Measurements from ENCODE around the gene NWD2.
"Not testable (repeated sequence)": the region's sequence is repeated elsewhere in the genome, so short reads cannot be mapped to it uniquely, and the experiment has no call there.

The NWD2 gene

GRCh38 chr4:37244583-37245390, at the start of gene NWD2:
TSS of gene NWD2 (plus strand) at chr4:37244743. CDS start at chr4:37245068, 325 bp downstream.
- DNase-seq, result peak; percentile 26

GRCh38 chr4:37197899-37198298, 46.6 kb upstream of the NWD2 start:
- no peak for DNase-seq

GRCh38 chr4:37204740-37205139, 39.8 kb upstream of the NWD2 start:
- not testable (repeated sequence) for DNase-seq

- DNase-seq, result no peak
Measured at GRCh38 chr4:37216209-37216608, 28.3 kb upstream of the NWD2 start.

GRCh38 chr4:37219242-37219641, 25.3 kb upstream of the NWD2 start:
- DNase-seq, result no peak

- no peak for DNase-seq
Measured at GRCh38 chr4:37219990-37220389, 24.6 kb upstream of the NWD2 start.

- DNase-seq, result no peak
Measured at GRCh38 chr4:37220685-37221084, 23.9 kb upstream of the NWD2 start.

GRCh38 chr4:37223732-37224131, 20.8 kb upstream of the NWD2 start:
- no peak for DNase-seq

GRCh38 chr4:37224854-37225253, 19.7 kb upstream of the NWD2 start:
- no peak for DNase-seq

- no peak for DNase-seq
Measured at GRCh38 chr4:37225778-37226177, 18.8 kb upstream of the NWD2 start.

- no peak for DNase-seq
Measured at GRCh38 chr4:37232315-37232714, 12.2 kb upstream of the NWD2 start.

GRCh38 chr4:37236165-37236564, 8.4 kb upstream of the NWD2 start:
- DNase-seq, result no peak

GRCh38 chr4:37241647-37242046, 2.9 kb upstream of the NWD2 start:
- DNase-seq, result no peak

- no peak for DNase-seq
Measured at GRCh38 chr4:37243051-37243450, 1.5 kb upstream of the NWD2 start.

- no peak for DNase-seq
Measured at GRCh38 chr4:37243722-37244582, 591 bp upstream of the NWD2 start.

- no peak for DNase-seq
Measured at GRCh38 chr4:37245391-37245954, 930 bp downstream of the NWD2 start.

- DNase-seq, result no peak
Measured at GRCh38 chr4:37246891-37247290, 2.3 kb downstream of the NWD2 start.

GRCh38 chr4:37258221-37258620, 13.7 kb downstream of the NWD2 start:
- DNase-seq, result no peak

GRCh38 chr4:37268319-37268718, 23.8 kb downstream of the NWD2 start:
- DNase-seq, result no peak

GRCh38 chr4:37279121-37279520, 34.6 kb downstream of the NWD2 start:
- no peak for DNase-seq

- no peak for DNase-seq
Measured at GRCh38 chr4:37279894-37280592, 35.5 kb downstream of the NWD2 start.

- no peak for DNase-seq
Measured at GRCh38 chr4:37299468-37299867, 54.9 kb downstream of the NWD2 start.

GRCh38 chr4:37304612-37305011, 60.1 kb downstream of the NWD2 start:
- DNase-seq, result no peak

Measured in DMS 273 treated with DMSO at 0.1 percent for 48 hours (cell line).